HG03439 (cell line): Measurements from ENCODE around the gene CDX2.

Source experiments
- ATAC-seq: cut with Tn5 transposase; IDR thresholded peaks from one replicate; pipeline ENCODE4 v1.9.1; 2021; ENCODE audit warnings: mild to moderate bottlenecking, moderate library complexity; ENCODE audit not compliant: unreplicated experiment

The CDX2 gene

GRCh38 chr13:27918918-27919658 lies 50.0 kb downstream of the CDX2 start:
- ATAC-seq = no peak

DNA sequence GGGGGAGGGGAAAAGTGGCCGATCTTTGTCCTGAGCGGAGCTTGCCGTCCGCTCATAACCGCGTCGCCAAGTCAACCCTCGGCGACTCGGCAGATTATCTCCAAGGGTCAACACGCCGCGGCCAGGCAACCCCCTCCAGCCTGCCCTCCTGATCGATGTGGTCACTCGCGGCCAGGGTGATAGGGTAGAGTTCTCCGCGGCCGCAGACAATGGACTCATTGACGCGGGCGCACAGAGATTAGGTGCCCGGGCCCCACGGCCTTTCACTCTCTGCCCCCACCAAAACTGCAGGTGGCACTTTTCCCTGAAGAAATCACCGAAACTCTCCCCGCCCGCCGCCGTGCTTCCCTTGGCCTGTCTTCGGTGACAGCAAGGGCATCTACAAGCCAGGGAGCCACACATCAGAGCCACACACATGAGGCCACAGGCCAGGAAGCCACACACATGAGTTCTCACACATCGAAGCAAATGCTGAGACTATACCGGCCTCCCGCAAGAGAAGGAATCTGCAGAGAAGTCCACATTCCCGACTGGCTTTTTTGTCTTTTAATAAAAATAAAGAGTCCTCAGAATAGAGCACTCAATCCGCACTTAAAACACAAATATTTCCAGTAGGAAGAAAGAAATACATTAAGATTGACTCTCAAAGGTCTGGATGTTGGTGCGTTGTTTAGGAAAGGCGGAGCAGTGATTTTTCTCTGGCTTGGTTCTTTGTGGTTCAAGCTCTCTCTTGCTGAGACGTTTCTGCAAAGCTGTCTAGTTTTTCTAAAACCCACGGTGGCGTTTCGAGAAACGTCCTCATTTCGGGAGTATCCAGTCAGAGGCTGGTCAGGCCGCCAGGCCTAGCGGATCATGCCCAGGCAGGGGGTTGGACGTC lies 50.8 kb downstream of the CDX2 start:
- ATAC-seq = no peak

DNA sequence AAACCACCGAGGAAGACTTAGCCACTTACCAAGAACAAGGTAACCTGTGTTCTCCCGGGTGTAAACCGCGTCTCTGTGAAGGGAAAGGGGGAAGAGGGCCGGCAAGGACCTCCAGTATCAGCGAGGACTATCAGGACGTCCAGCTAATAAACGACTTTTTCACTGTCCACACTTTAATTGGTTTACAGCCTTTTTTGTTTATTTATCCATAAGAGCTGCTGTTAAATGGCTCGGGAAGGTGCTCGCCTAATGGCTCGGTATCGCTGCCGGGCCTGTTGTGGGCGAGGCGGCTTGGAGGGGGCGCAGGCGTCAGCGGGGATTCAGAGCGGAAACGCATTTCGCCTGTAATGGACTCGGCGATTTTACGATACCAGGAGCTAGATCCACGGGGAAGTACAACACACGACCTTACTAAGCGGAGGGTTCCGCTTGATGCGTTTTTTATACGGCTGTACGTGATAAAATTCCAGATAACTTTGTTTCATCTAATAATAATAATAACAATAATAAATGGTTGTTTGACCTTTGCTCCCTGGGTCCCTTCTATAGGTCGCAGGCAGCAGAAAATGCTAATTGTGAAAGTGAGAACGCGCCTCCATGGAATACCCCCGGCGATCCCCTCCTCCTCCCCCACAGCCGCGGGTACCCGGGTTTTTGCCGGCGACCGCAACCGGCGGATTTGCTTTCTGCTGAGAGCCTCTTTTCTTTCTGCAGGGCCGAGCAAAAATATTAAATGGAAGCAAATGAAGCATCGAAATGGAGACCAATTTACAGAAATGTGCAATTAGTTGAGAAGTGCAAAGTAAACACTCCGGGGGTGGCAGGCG lies 51.8 kb downstream of the CDX2 start:
- ATAC-seq = no peak

GRCh38 chr13:27915301-27916207 lies 53.6 kb downstream of the CDX2 start:
- no peak for ATAC-seq

DNA sequence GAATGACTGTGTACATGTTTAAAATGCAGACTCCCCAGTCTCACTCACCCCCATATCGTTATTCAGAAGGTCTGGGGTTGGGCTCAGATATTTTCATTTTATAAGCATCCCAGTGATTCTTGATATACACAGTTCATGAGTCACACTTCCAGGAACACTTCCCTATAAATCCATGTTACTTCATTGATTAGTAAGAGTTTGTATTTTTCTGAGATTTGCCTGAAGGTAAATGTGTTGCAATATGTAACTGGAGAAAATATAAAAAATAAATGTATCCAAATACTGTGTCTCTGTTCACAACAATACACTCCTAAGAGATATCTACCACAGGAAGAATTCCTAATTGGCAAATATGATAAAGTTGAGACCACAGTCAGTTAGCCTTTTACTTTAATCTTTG lies 56.0 kb downstream of the CDX2 start:
- ATAC-seq = no peak

DNA sequence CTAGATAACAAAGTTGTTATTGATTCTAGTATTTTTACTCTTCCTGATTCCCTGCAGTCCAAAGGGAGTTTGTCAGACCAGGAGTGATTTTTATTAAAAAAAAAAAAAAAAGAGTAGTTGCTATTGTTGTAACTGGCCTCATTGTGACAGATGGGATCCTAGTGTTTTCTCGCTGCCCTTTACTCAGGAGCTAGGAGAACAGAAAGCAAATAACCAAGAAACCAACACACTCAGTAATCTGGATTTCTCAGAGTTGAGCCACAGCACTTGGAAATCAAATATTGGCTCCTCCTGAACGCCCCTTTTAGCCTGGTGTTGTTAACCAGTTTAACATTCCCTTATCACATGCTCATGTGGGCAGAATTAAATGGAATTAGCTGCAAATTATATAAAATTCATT lies 57.6 kb downstream of the CDX2 start:
- ATAC-seq = no peak
